Measurements from ENCODE around the gene ST6GALNAC2. TPM values are rescaled to one million over a fixed set of nuclear protein-coding genes. Genes with fewer than 3 reads are reported as not detected.
"Not testable (repeated sequence)": the region's sequence is repeated elsewhere in the genome, so short reads cannot be mapped to it uniquely, and the experiment has no call there.

The ST6GALNAC2 gene
- polyA plus RNA-seq, 3 donors from 2014 or later = 0.24 TPM; not detected in 2

- Mint-ChIP-seq H3K4me1 (peaks cover 22 to 30% of the 10 kb centered on the region in 2 donors), H3K27ac (peak overlapping the region in 4 of 6 donors; percentile 58 to 89 (median 84)), H3K36me3 (no peaks in the 10 kb centered on the region), H3K27me3 (ENCODE audit: low read depth in 3 of 3) (peaks cover 0 to 6% (median 4%) of the 10 kb centered on the region in 3 donors), H3K9me3 (no peaks in the 10 kb centered on the region), H3K4me3 (no peak overlapping the region)
- no peak for DNase-seq
Measured at GRCh38 chr17:76524598-76525512, 60.8 kb downstream of the ST6GALNAC2 start.

- Mint-ChIP-seq H3K9me3 (no peaks in the 10 kb centered on the region), H3K27ac (peak overlapping the region in 5 of 6 donors; percentile 47 to 92 (median 87)), H3K4me3 (peak overlapping the region; percentile 29 to 68 (median 44)), H3K4me1 (peaks cover 19 to 26% of the 10 kb centered on the region in 2 donors), H3K27me3 (ENCODE audit: low read depth in 3 of 3) (peaks cover 0 to 6% (median 4%) of the 10 kb centered on the region in 3 donors), H3K36me3 (no peaks in the 10 kb centered on the region)
- DNase-seq = peak; percentile 74 to 79 (median 79)
Measured at GRCh38 chr17:76523084-76524037, 62.3 kb downstream of the ST6GALNAC2 start.

GRCh38 chr17:76521683-76522082 lies 64.0 kb downstream of the ST6GALNAC2 start:
- H3K9me3 Mint-ChIP-seq; H3K27me3 Mint-ChIP-seq (ENCODE audit: low read depth in 3 of 3); H3K36me3 Mint-ChIP-seq; DNase-seq; H3K4me3 Mint-ChIP-seq: not testable (repeated sequence)
- H3K4me1 Mint-ChIP-seq = peaks cover 19 to 22% of the 10 kb centered on the region in 2 donors
- peak overlapping the region in 4 of 6 donors; percentile 20 to 69 (median 42) for H3K27ac Mint-ChIP-seq

DNA sequence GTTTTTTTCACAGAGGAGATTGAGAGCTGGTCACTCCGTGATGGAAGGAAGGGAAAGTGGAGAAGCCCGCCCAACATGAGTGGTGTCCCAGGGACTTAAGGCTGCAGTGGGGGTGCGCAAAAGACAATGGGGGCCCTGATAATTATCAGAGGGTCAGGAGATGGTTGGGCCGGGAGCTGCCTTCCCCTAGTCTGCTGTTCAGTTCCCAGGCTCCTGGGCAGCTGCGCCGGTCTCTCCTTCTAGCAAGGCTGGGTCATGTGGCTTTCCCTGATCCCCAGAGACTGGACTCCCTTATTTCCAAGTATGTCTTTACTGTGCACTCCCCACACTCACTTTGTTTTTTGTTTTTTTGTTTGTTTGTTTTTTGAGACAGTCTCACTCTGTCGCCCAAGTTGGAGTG lies 64.4 kb downstream of the ST6GALNAC2 start:
- Mint-ChIP-seq H3K27ac (peak overlapping the region in 3 of 6 donors; percentile 57 to 81 (median 69)), H3K4me1 (peaks cover 23 to 26% of the 10 kb centered on the region in 2 donors)

DNA sequence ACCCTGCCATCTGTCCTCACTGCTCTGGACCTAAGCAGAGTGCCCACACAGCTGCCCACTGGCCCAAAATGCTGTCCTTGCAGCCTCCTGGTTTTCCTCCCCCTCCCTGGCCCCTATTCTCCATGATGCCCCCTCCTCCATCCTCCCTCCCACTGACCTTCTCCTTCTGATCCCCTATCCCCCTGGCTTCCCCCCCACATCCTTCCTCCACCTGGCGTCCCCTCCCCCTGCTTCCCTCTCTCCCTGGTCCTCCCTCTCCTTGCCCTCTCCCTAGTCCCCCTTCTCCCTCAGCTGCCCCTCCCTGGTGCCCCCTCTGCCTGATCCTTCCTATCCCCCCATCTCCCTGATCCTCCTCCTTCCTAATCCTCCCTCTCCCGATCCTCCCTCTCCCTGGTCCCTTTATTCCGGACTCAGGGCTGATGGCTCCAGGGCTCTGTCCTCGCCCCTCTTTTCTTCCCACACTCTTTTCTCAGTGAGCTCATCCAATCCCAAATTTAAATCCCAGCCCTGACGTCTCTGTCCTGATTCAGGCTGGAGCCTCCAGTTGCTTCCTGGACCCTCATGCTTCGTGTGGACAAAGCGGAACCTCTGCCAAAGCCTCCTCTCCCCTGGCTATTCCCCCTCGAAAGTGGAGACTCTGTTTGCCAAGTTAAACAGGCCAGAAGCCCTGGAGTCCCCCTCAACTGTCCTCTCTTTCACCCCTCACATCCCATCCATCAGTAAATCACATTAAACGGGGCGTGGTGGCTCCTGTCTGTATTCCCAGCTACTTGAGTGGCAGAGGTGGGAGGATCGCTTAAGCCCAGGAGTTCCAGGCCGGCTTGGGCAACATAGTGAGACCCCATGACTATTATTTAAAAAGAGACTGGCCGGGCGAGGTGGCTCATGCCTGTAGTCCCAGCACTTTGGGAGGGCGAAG lies 66.4 kb downstream of the ST6GALNAC2 start:
- Mint-ChIP-seq H3K27me3 (ENCODE audit: low read depth in 3 of 3) (peaks cover 12 to 20% (median 16%) of the 10 kb centered on the region in 3 donors), H3K27ac (peak overlapping the region in 4 of 6 donors; percentile 78 to 88 (median 82)), H3K9me3 (peaks cover 0 to 2% (median 0%) of the 10 kb centered on the region in 6 donors), H3K4me3 (no peak overlapping the region), H3K36me3 (no peaks in the 10 kb centered on the region), H3K4me1 (peaks cover 41 to 42% of the 10 kb centered on the region in 2 donors)
- DNase-seq = no peak

More for the DNA sequence above, 64.4 kb downstream of the ST6GALNAC2 start:
- Mint-ChIP-seq H3K36me3 (no peaks in the 10 kb centered on the region), H3K4me3 (no peak overlapping the region), H3K9me3 (no peaks in the 10 kb centered on the region), H3K27me3 (ENCODE audit: low read depth in 3 of 3) (peaks cover 0 to 5% (median 4%) of the 10 kb centered on the region in 3 donors)
- no peak for DNase-seq

- H3K27me3 Mint-ChIP-seq (ENCODE audit: low read depth in 3 of 3) = peaks cover 12 to 28% (median 20%) of the 10 kb centered on the region in 3 donors
- peaks cover 0 to 2% (median 0%) of the 10 kb centered on the region in 6 donors for H3K9me3 Mint-ChIP-seq
- H3K36me3 Mint-ChIP-seq = no peaks in the 10 kb centered on the region
- no peak for DNase-seq
- H3K27ac Mint-ChIP-seq = peak overlapping the region; percentile 59 to 99 (median 90)
- H3K4me3 Mint-ChIP-seq = peak overlapping the region in 2 of 5 donors; percentile 48 to 53
- H3K4me1 Mint-ChIP-seq = peaks cover 45 to 51% of the 10 kb centered on the region in 2 donors
Measured at GRCh38 chr17:76517638-76518038, 68.0 kb downstream of the ST6GALNAC2 start.

Other genes starting within 250 kb of the ST6GALNAC2 start
- 10 to 100 TPM; 59.8 to 87.6 (median 75.5) TPM for gene PRPSAP1, start 231.9 kb downstream of the ST6GALNAC2 start, polyA plus RNA-seq
- gene SPHK1, start 201.3 kb downstream of the ST6GALNAC2 start, polyA plus RNA-seq = 1 to 10 TPM; 3.3 to 7.6 (median 6.5) TPM
- gene UBE2O, start 132.7 kb downstream of the ST6GALNAC2 start, polyA plus RNA-seq = 10 to 100 TPM in 1 of 3 donors, 1 to 10 TPM in 1, under 1 TPM in 1; 0.19 to 14.3 (median 5.2) TPM
- under 1 TPM in 1 of 3 donors, not detected in 2; 0.34 TPM for gene AANAT, start 118.3 kb downstream of the ST6GALNAC2 start, polyA plus RNA-seq
- gene RHBDF2, start 84.4 kb downstream of the ST6GALNAC2 start, polyA plus RNA-seq = 10 to 100 TPM; 19.3 to 90.5 (median 23.6) TPM
- under 1 TPM in 2 of 3 donors, not detected in 1; 0.09 to 0.41 TPM for gene CYGB, start 48.2 kb downstream of the ST6GALNAC2 start, polyA plus RNA-seq
- 1 to 10 TPM; 2.8 to 5.3 (median 3.1) TPM for gene PRCD, start 45.8 kb downstream of the ST6GALNAC2 start, polyA plus RNA-seq
- gene ST6GALNAC1, start 57.9 kb upstream of the ST6GALNAC2 start, polyA plus RNA-seq = not detected
- 10 to 100 TPM; 23.6 to 60.6 (median 56.7) TPM for gene MXRA7, start 125.1 kb upstream of the ST6GALNAC2 start, polyA plus RNA-seq
- 10 to 100 TPM; 20.3 to 38.5 (median 27.2) TPM for gene JMJD6, start 140.7 kb upstream of the ST6GALNAC2 start, polyA plus RNA-seq
- gene METTL23, start 141.0 kb upstream of the ST6GALNAC2 start, polyA plus RNA-seq = 100 to 1,000 TPM in 2 of 3 donors, 10 to 100 TPM in 1; 91.6 to 166 (median 133) TPM
- gene SRSF2, start 151.5 kb upstream of the ST6GALNAC2 start, polyA plus RNA-seq = 100 to 1,000 TPM in 2 of 3 donors, 10 to 100 TPM in 1; 100.0 to 134 (median 125) TPM
- gene MFSD11, start 152.3 kb upstream of the ST6GALNAC2 start, polyA plus RNA-seq = 10 to 100 TPM; 25.2 to 48.0 (median 36.0) TPM

Data from immature natural killer cell (primary cell).